ENCODE measurements around the gene BCDIN3D. TPM values are rescaled to one million over a fixed set of nuclear protein-coding genes. Genes with fewer than 3 reads are reported as not detected.

The BCDIN3D gene
- polyA plus RNA-seq, 1 donor (not counting 4 experiments of a cell fraction or from before 2014, with no cell fraction given): 3.7 TPM

DNA sequence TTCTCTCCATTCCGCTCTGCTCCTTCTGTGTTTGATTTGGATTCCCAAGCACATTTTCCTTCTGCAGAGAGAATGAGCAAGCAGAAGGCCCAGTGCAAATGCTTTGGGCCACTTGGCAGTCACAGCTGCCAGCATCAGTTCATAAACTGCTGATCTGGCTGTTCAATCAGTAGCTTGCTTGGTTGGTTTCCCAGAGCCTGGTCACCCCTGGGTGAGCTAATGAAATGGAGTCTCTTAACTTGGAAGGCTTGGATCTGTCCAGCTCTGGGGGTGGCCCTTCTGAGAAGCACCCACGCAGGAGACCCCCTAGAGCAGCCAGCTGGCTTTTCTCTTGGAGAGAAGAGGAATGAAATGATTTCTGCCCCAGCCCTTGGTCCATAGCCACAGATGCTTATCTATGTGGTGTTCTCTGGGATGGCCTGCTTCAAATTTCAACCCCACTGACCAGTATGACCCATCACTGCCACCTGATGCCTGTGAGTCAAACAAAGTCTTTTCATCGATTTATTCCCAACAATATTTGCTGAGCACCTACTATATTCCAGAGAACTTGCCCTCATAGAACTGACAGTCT lies 30.5 kb upstream of the BCDIN3D start:
- H3K4me2 ChIP-seq (ENCODE audit: control insufficient read depth, extremely low read depth, insufficient read depth, low read depth, low read length): no peak overlapping the region
- H2AFZ ChIP-seq (ENCODE audit: control insufficient read depth, low read length): no peak overlapping the region
- no peak overlapping the region for H3K27ac ChIP-seq (ENCODE audit: control insufficient read depth, insufficient read depth, low read length)
- no peak for FAIRE-seq
- no peak for TF ChIP-seq EZH2 (IDR thresholded peaks at IDR 0.05; ENCODE audit: low read length)
- TF ChIP-seq, protein P1, sequence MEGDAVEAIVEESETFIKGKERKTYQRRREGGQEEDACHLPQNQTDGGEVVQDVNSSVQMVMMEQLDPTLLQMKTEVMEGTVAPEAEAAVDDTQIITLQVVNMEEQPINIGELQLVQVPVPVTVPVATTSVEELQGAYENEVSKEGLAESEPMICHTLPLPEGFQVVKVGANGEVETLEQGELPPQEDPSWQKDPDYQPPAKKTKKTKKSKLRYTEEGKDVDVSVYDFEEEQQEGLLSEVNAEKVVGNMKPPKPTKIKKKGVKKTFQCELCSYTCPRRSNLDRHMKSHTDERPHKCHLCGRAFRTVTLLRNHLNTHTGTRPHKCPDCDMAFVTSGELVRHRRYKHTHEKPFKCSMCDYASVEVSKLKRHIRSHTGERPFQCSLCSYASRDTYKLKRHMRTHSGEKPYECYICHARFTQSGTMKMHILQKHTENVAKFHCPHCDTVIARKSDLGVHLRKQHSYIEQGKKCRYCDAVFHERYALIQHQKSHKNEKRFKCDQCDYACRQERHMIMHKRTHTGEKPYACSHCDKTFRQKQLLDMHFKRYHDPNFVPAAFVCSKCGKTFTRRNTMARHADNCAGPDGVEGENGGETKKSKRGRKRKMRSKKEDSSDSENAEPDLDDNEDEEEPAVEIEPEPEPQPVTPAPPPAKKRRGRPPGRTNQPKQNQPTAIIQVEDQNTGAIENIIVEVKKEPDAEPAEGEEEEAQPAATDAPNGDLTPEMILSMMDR (optimal IDR thresholded peaks at IDR 0.05 in 1 of 3, IDR thresholded peaks at IDR 0.05 in 1 of 3, conservative IDR thresholded peaks at IDR 0.05 in 1 of 3; ENCODE audit: extremely low read depth in 1 of 3, insufficient read depth in 2 of 3, low read length in 3 of 3): no peak
- H3K9ac ChIP-seq (ENCODE audit: control insufficient read depth, extremely low read depth, insufficient read depth, low read length): no peak overlapping the region
- H3K36me3 ChIP-seq (ENCODE audit: control insufficient read depth in 2 of 2, extremely low read depth in 1 of 2, insufficient read depth in 2 of 2, low read length in 2 of 2): no peaks in the 10 kb centered on the region
- peaks cover 8% of the 10 kb centered on the region for H3K27me3 ChIP-seq (ENCODE audit: control insufficient read depth, extremely low read depth, insufficient read depth, low read length)
- H3K79me2 ChIP-seq (ENCODE audit: control insufficient read depth, insufficient read depth, low read length): no peaks in the 10 kb centered on the region
- H3K9me1 ChIP-seq (ENCODE audit: control insufficient read depth, extremely low read depth, insufficient read depth, low read length): no peaks in the 10 kb centered on the region
- no peaks in the 10 kb centered on the region for H4K20me1 ChIP-seq (ENCODE audit: control insufficient read depth, extremely low read depth, insufficient read depth, low read length)
- no peaks in the 10 kb centered on the region for H3K9me3 ChIP-seq (ENCODE audit: control insufficient read depth, low read depth, low read length)
- dilution Hi-C loops (cut with MboI; ENCODE audit: extremely low pct_ligation_motif_present, low sequenced_read_pairs): loop anchor here (25.0 kb wide), 1 partner anchor 189 kb away; the partner anchor contains the start of gene ASIC1
- H3K4me3 ChIP-seq (ENCODE audit: control insufficient read depth in 2 of 3, extremely low read depth in 1 of 3, insufficient read depth in 2 of 3, low read depth in 1 of 3, low read length in 3 of 3): no peak overlapping the region
- no peak for DNase-seq (ENCODE audit: low read depth, low spot score)
- no peaks in the 10 kb centered on the region for H3K4me1 ChIP-seq (ENCODE audit: control insufficient read depth, extremely low read depth, insufficient read depth, low read length)

GRCh38 chr12:49872781-49873181 lies 29.9 kb upstream of the BCDIN3D start:
- H3K27me3 ChIP-seq (ENCODE audit: control insufficient read depth, extremely low read depth, insufficient read depth, low read length): peaks cover 8% of the 10 kb centered on the region
- no peak overlapping the region for H2AFZ ChIP-seq (ENCODE audit: control insufficient read depth, low read length)
- FAIRE-seq (no peak), DNase-seq (ENCODE audit: low read depth, low spot score) (no peak)
- no peaks in the 10 kb centered on the region for H3K36me3 ChIP-seq (ENCODE audit: control insufficient read depth in 2 of 2, extremely low read depth in 1 of 2, insufficient read depth in 2 of 2, low read length in 2 of 2)
- H3K9me3 ChIP-seq (ENCODE audit: control insufficient read depth, low read depth, low read length): no peaks in the 10 kb centered on the region
- H3K4me3 ChIP-seq (ENCODE audit: control insufficient read depth in 2 of 3, extremely low read depth in 1 of 3, insufficient read depth in 2 of 3, low read depth in 1 of 3, low read length in 3 of 3): no peak overlapping the region
- dilution Hi-C loops (cut with MboI; ENCODE audit: extremely low pct_ligation_motif_present, low sequenced_read_pairs): loop anchor here (25.0 kb wide), 1 partner anchor 190 kb away; the partner anchor contains the start of gene ASIC1
- H4K20me1 ChIP-seq (ENCODE audit: control insufficient read depth, extremely low read depth, insufficient read depth, low read length): no peaks in the 10 kb centered on the region
- H3K9me1 ChIP-seq (ENCODE audit: control insufficient read depth, extremely low read depth, insufficient read depth, low read length): no peaks in the 10 kb centered on the region
- H3K4me2 ChIP-seq (ENCODE audit: control insufficient read depth, extremely low read depth, insufficient read depth, low read depth, low read length): no peak overlapping the region
- TF ChIP-seq, protein P1 (optimal IDR thresholded peaks at IDR 0.05 in 1 of 3, IDR thresholded peaks at IDR 0.05 in 1 of 3, conservative IDR thresholded peaks at IDR 0.05 in 1 of 3; ENCODE audit: extremely low read depth in 1 of 3, insufficient read depth in 2 of 3, low read length in 3 of 3): no peak
- TF ChIP-seq EZH2 (IDR thresholded peaks at IDR 0.05; ENCODE audit: low read length): no peak
- no peak overlapping the region for H3K9ac ChIP-seq (ENCODE audit: control insufficient read depth, extremely low read depth, insufficient read depth, low read length)
- no peak overlapping the region for H3K27ac ChIP-seq (ENCODE audit: control insufficient read depth, insufficient read depth, low read length)
- H3K79me2 ChIP-seq (ENCODE audit: control insufficient read depth, insufficient read depth, low read length): no peaks in the 10 kb centered on the region
- H3K4me1 ChIP-seq (ENCODE audit: control insufficient read depth, extremely low read depth, insufficient read depth, low read length): peaks cover 3% of the 10 kb centered on the region

Measured in keratinocyte (primary cell).